ENCODE measurements around the gene PDZD4. TPM values are rescaled to one million over a fixed set of nuclear protein-coding genes. Genes with fewer than 3 reads are reported as not detected.

The PDZD4 gene
- total and polyA plus RNA-seq, 4 donors, result 49.2 to 243 (median 142) TPM

- Histone ChIP-seq H3K9me3 (ENCODE audit: control insufficient read depth, insufficient read depth, low read length) (no peaks in the 10 kb centered on the region), H3K36me3 (ENCODE audit: control insufficient read depth, insufficient read depth, low read length) (no peaks in the 10 kb centered on the region), H3K27ac (ENCODE audit: low read depth, low read length) (no peak overlapping the region), H3K4me1 (ENCODE audit: control insufficient read depth, insufficient read depth, low read length) (no peaks in the 10 kb centered on the region), H3K27me3 (ENCODE audit: control insufficient read depth, insufficient read depth, low read length) (no peaks in the 10 kb centered on the region), H3K4me3 (ENCODE audit: low read depth, low read length) (no peak overlapping the region)
- no CpG with 5 or more reads among the region's 3 CpGs for WGBS (ENCODE audit: insufficient coverage)
- no peak for DNase-seq (ENCODE audit: low read depth in 4 of 6, low spot score in 6 of 6)
Observed at GRCh38 chrX:153845842-153846241, 15.5 kb upstream of the PDZD4 start.

GRCh38 chrX:153845195-153845594 is 14.9 kb upstream of the PDZD4 start:
- H3K27ac ChIP-seq (ENCODE audit: low read depth, low read length), result no peak overlapping the region
- H3K27me3 ChIP-seq (ENCODE audit: control insufficient read depth, insufficient read depth, low read length), result no peaks in the 10 kb centered on the region
- no peaks in the 10 kb centered on the region for H3K36me3 ChIP-seq (ENCODE audit: control insufficient read depth, insufficient read depth, low read length)
- DNase-seq (ENCODE audit: low read depth in 4 of 6, low spot score in 6 of 6), result no peak
- H3K9me3 ChIP-seq (ENCODE audit: control insufficient read depth, insufficient read depth, low read length), result no peaks in the 10 kb centered on the region
- WGBS (ENCODE audit: insufficient coverage), result 32% methylated on average over 3 of the region's 6 CpGs
- no peaks in the 10 kb centered on the region for H3K4me1 ChIP-seq (ENCODE audit: control insufficient read depth, insufficient read depth, low read length)
- H3K4me3 ChIP-seq (ENCODE audit: low read depth, low read length), result no peak overlapping the region

GRCh38 chrX:153844509-153845082 is 14.3 kb upstream of the PDZD4 start:
- WGBS (ENCODE audit: insufficient coverage), result 43% methylated on average over 1 of the region's 6 CpGs
- no peak overlapping the region for H3K27ac ChIP-seq (ENCODE audit: low read depth, low read length)

GRCh38 chrX:153836921-153837320 is 6.6 kb upstream of the PDZD4 start:
- Histone ChIP-seq H3K36me3 (ENCODE audit: control insufficient read depth, insufficient read depth, low read length) (no peaks in the 10 kb centered on the region), H3K4me1 (ENCODE audit: control insufficient read depth, insufficient read depth, low read length) (no peaks in the 10 kb centered on the region), H3K4me3 (ENCODE audit: low read depth, low read length) (no peak overlapping the region), H3K27me3 (ENCODE audit: control insufficient read depth, insufficient read depth, low read length) (no peaks in the 10 kb centered on the region), H3K27ac (ENCODE audit: low read depth, low read length) (no peak overlapping the region), H3K9me3 (ENCODE audit: control insufficient read depth, insufficient read depth, low read length) (peaks cover 2% of the 10 kb centered on the region)
- no peak for DNase-seq (ENCODE audit: low read depth in 4 of 6, low spot score in 6 of 6)
- WGBS (ENCODE audit: insufficient coverage), result 80% methylated on average over 1 of the region's 6 CpGs

More at GRCh38 chrX:153844509-153845082, 14.3 kb upstream of the PDZD4 start:
- no peak for DNase-seq (ENCODE audit: low read depth in 4 of 6, low spot score in 6 of 6)
- H3K4me1 ChIP-seq (ENCODE audit: control insufficient read depth, insufficient read depth, low read length), result no peaks in the 10 kb centered on the region
- no peaks in the 10 kb centered on the region for H3K9me3 ChIP-seq (ENCODE audit: control insufficient read depth, insufficient read depth, low read length)
- H3K4me3 ChIP-seq (ENCODE audit: low read depth, low read length), result no peak overlapping the region
- no peaks in the 10 kb centered on the region for H3K36me3 ChIP-seq (ENCODE audit: control insufficient read depth, insufficient read depth, low read length)
- no peaks in the 10 kb centered on the region for H3K27me3 ChIP-seq (ENCODE audit: control insufficient read depth, insufficient read depth, low read length)

- 81% methylated on average over 10 of the region's 10 CpGs for WGBS (ENCODE audit: insufficient coverage)
- H3K36me3 ChIP-seq (ENCODE audit: control insufficient read depth, insufficient read depth, low read length), result peaks cover 3% of the 10 kb centered on the region
- H3K27ac ChIP-seq (ENCODE audit: low read depth, low read length), result no peak overlapping the region
- DNase-seq (ENCODE audit: low read depth in 4 of 6, low spot score in 6 of 6), result no peak
- peaks cover 2% of the 10 kb centered on the region for H3K9me3 ChIP-seq (ENCODE audit: control insufficient read depth, insufficient read depth, low read length)
- H3K4me1 ChIP-seq (ENCODE audit: control insufficient read depth, insufficient read depth, low read length), result peaks cover 22% of the 10 kb centered on the region
- no peaks in the 10 kb centered on the region for H3K27me3 ChIP-seq (ENCODE audit: control insufficient read depth, insufficient read depth, low read length)
- H3K4me3 ChIP-seq (ENCODE audit: low read depth, low read length), result no peak overlapping the region
Observed at GRCh38 chrX:153832728-153833127, 2.4 kb upstream of the PDZD4 start.

- Histone ChIP-seq H3K27me3 (ENCODE audit: control insufficient read depth, insufficient read depth, low read length) (no peaks in the 10 kb centered on the region), H3K27ac (ENCODE audit: low read depth, low read length) (no peak overlapping the region), H3K36me3 (ENCODE audit: control insufficient read depth, insufficient read depth, low read length) (peaks cover 3% of the 10 kb centered on the region), H3K9me3 (ENCODE audit: control insufficient read depth, insufficient read depth, low read length) (peaks cover 2% of the 10 kb centered on the region), H3K4me1 (ENCODE audit: control insufficient read depth, insufficient read depth, low read length) (peaks cover 23% of the 10 kb centered on the region), H3K4me3 (ENCODE audit: low read depth, low read length) (peak overlapping the region; percentile 26)
- 57% methylated on average over 13 of the region's 23 CpGs for WGBS (ENCODE audit: insufficient coverage)
- DNase-seq (ENCODE audit: low read depth in 4 of 6, low spot score in 6 of 6), result peak in 1 of 6 donors; percentile 15
Observed at GRCh38 chrX:153831429-153832150, 1.2 kb upstream of the PDZD4 start.

- peaks cover 23% of the 10 kb centered on the region for H3K4me1 ChIP-seq (ENCODE audit: control insufficient read depth, insufficient read depth, low read length)
- peaks cover 2% of the 10 kb centered on the region for H3K9me3 ChIP-seq (ENCODE audit: control insufficient read depth, insufficient read depth, low read length)
- DNase-seq (ENCODE audit: low read depth in 4 of 6, low spot score in 6 of 6), result peak in 2 of 6 donors; percentile 68 to 75
- WGBS (ENCODE audit: insufficient coverage), result 8% methylated on average over 93 of the region's 102 CpGs
- H3K27ac ChIP-seq (ENCODE audit: low read depth, low read length), result no peak overlapping the region
- peaks cover 3% of the 10 kb centered on the region for H3K36me3 ChIP-seq (ENCODE audit: control insufficient read depth, insufficient read depth, low read length)
- peak overlapping the region; percentile 26 for H3K4me3 ChIP-seq (ENCODE audit: low read depth, low read length)
- H3K27me3 ChIP-seq (ENCODE audit: control insufficient read depth, insufficient read depth, low read length), result no peaks in the 10 kb centered on the region
Observed at GRCh38 chrX:153830640-153831428, 490 bp upstream of the PDZD4 start.

- Histone ChIP-seq H3K9me3 (ENCODE audit: control insufficient read depth, insufficient read depth, low read length) (peaks cover 2% of the 10 kb centered on the region), H3K27ac (ENCODE audit: low read depth, low read length) (no peak overlapping the region), H3K4me1 (ENCODE audit: control insufficient read depth, insufficient read depth, low read length) (peaks cover 28% of the 10 kb centered on the region), H3K4me3 (ENCODE audit: low read depth, low read length) (peak overlapping the region; percentile 41), H3K36me3 (ENCODE audit: control insufficient read depth, insufficient read depth, low read length) (peaks cover 3% of the 10 kb centered on the region), H3K27me3 (ENCODE audit: control insufficient read depth, insufficient read depth, low read length) (no peaks in the 10 kb centered on the region)
- 18% methylated on average over 27 of the region's 27 CpGs for WGBS (ENCODE audit: insufficient coverage)
- peak in 1 of 6 donors; percentile 18 for DNase-seq (ENCODE audit: low read depth in 4 of 6, low spot score in 6 of 6)
Observed at GRCh38 chrX:153829549-153829798, 870 bp downstream of the PDZD4 start.

GRCh38 chrX:153828723-153829548 is 1.4 kb downstream of the PDZD4 start:
- WGBS (ENCODE audit: insufficient coverage), result 17% methylated on average over 43 of the region's 50 CpGs
- Histone ChIP-seq H3K27me3 (ENCODE audit: control insufficient read depth, insufficient read depth, low read length) (no peaks in the 10 kb centered on the region), H3K36me3 (ENCODE audit: control insufficient read depth, insufficient read depth, low read length) (peaks cover 3% of the 10 kb centered on the region), H3K27ac (ENCODE audit: low read depth, low read length) (peak overlapping the region; percentile 33), H3K4me1 (ENCODE audit: control insufficient read depth, insufficient read depth, low read length) (peaks cover 28% of the 10 kb centered on the region), H3K9me3 (ENCODE audit: control insufficient read depth, insufficient read depth, low read length) (peaks cover 2% of the 10 kb centered on the region), H3K4me3 (ENCODE audit: low read depth, low read length) (peak overlapping the region; percentile 41)
- peak in 2 of 6 donors; percentile 51 to 57 for DNase-seq (ENCODE audit: low read depth in 4 of 6, low spot score in 6 of 6)

Data from spinal cord (tissue), 10 donors.